Esophagus muscularis mucosa (tissue), 4 donors: ENCODE results near the gene MLKL. TPM values are rescaled to one million over a fixed set of nuclear protein-coding genes. Genes with fewer than 3 reads are reported as not detected.

Source experiments
- DNase-seq: peaks from one replicate; pipeline ENCODE4 v3.0.0-alpha.2; 2017; ENCODE audit errors: extremely low spot score
- H3K27ac ChIP-seq, 4 donors: fragments of 200-600 bp; sonication (generic); replicated peaks in 1 of 4; 1 replicate in 3 of 4; 2 replicates in 1 of 4; pipeline ENCODE4 v1.5.1; 2016 to 2019; ENCODE audit warnings: mild to moderate bottlenecking in 1 of 4
- H3K27me3 ChIP-seq, 4 donors: fragments of 200-600 bp; sonication (generic); one replicate each; pipeline versions ENCODE4 v1.5.1 to v1.6.0; 2016 to 2019
- H3K36me3 ChIP-seq, 4 donors: fragments of 200-600 bp; sonication (generic); one replicate each; pipeline ENCODE4 v1.5.1; 2016 to 2019
- H3K4me1 ChIP-seq, 4 donors: fragments of 200-600 bp; sonication (generic); one replicate each; pipeline ENCODE4 v1.5.1; 2016 to 2019
- H3K4me3 ChIP-seq, 4 donors: fragments of 200-600 bp; sonication (generic); 1 replicate in 2 of 4; 2 replicates in 2 of 4; pipeline ENCODE4 v1.5.1; 2016 to 2019; ENCODE audit warnings: mild to moderate bottlenecking in 4 of 4, moderate library complexity in 1 of 4
- H3K9me3 ChIP-seq, 4 donors: fragments of 200-600 bp; sonication (generic); 1 replicate in 3 of 4; 2 replicates in 1 of 4; pipeline ENCODE4 v1.5.1; 2016 to 2019
- EP300 ChIP-seq: sonication (generic); formaldehyde crosslinking; IDR thresholded peaks from one replicate; pipeline ENCODE4 v1.6.1; 2017; ENCODE audit warnings: antibody characterized with exemption
- POLR2A ChIP-seq: fragments of 450-650 bp; IDR thresholded peaks from one replicate; pipeline ENCODE4 v1.6.1; 2017; ENCODE audit warnings: antibody characterized with exemption, moderate library complexity, mild to moderate bottlenecking, low read depth
- POLR2AphosphoS5 ChIP-seq, 2 donors: sonication (generic); formaldehyde crosslinking; IDR thresholded peaks; one replicate each; pipeline ENCODE4 v1.6.1; 2017; ENCODE audit warnings: antibody characterized with exemption in 2 of 2
- WGBS: methylation state at CpG from one replicate; pipeline ENCODE4 v1.1.5; 2018; 5-methylcytosine and 5-hydroxymethylcytosine counted together
- intact Hi-C: fragments of 100-400 bp; cut with DNase I; formaldehyde crosslinking; loops from one replicate; pipeline ENCODE4 v1.15.1; 2023
- total RNA-seq, 4 donors: library from RNA; depleted of rRNA; stranded (reverse); fragments of >200 nt; gene quantifications; one replicate each; pipeline versions ENCODE4 v1.1.0 to v1.2.1, GENCODE V29; 2016
- TF ChIP-seq, protein P1 (sequence below), 3 experiments: fragments of 200-600 bp in 2 of 3; fragments of 450-650 bp in 1 of 3; sonication (generic) in 2 of 3; IDR thresholded peaks; one replicate each; pipeline ENCODE4 v1.5.1; 2017 to 2019; ENCODE audit warnings: antibody characterized with exemption in 3 of 3, mild to moderate bottlenecking in 2 of 3, moderate library complexity in 1 of 3

Gene MLKL
- total RNA-seq, 4 donors from 2014 or later, result 5.8 to 19.9 (median 7.3) TPM

DNA sequence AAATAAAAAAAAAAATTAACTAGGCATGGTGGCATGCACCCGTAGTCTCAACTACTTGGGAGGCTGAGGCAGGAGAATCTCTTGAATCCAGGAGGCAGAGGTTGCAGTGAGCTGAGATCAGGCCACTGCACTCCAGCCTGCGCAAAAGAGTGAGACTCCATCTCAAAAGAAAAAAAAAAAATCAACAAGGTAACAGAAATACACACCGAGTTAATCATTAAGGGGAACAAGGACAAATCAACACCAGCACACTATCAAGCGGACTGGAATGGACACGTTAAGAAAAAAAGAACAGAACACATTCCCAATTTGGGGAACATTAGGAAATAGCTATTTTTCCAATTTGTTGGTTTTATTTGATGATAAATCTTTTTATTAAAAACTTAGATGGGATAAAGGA is 65.4 kb downstream of the MLKL start:
- Histone ChIP-seq H3K27me3 (no peaks in the 10 kb centered on the region), H3K36me3 (peaks cover 54 to 97% (median 84%) of the 10 kb centered on the region in 4 donors), H3K4me3 (no peak overlapping the region), H3K27ac (no peak overlapping the region), H3K4me1 (no peaks in the 10 kb centered on the region), H3K9me3 (no peaks in the 10 kb centered on the region)
- intact Hi-C loops, result no loop called here
- 78% methylated on average over 5 of the region's 5 CpGs for WGBS
- TF ChIP-seq POLR2AphosphoS5 (IDR thresholded peaks at IDR 0.05) (no peak), EP300 (no peak), POLR2A (no peak)
- TF ChIP-seq, protein P1, sequence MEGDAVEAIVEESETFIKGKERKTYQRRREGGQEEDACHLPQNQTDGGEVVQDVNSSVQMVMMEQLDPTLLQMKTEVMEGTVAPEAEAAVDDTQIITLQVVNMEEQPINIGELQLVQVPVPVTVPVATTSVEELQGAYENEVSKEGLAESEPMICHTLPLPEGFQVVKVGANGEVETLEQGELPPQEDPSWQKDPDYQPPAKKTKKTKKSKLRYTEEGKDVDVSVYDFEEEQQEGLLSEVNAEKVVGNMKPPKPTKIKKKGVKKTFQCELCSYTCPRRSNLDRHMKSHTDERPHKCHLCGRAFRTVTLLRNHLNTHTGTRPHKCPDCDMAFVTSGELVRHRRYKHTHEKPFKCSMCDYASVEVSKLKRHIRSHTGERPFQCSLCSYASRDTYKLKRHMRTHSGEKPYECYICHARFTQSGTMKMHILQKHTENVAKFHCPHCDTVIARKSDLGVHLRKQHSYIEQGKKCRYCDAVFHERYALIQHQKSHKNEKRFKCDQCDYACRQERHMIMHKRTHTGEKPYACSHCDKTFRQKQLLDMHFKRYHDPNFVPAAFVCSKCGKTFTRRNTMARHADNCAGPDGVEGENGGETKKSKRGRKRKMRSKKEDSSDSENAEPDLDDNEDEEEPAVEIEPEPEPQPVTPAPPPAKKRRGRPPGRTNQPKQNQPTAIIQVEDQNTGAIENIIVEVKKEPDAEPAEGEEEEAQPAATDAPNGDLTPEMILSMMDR (IDR thresholded peaks at IDR 0.05), result no peak
- DNase-seq, result no peak

- Histone ChIP-seq H3K36me3 (peaks cover 60 to 98% (median 85%) of the 10 kb centered on the region in 4 donors), H3K27ac (no peak overlapping the region), H3K9me3 (no peaks in the 10 kb centered on the region), H3K27me3 (no peaks in the 10 kb centered on the region), H3K4me1 (no peaks in the 10 kb centered on the region), H3K4me3 (no peak overlapping the region)
- intact Hi-C loops, result no loop called here
- 81% methylated on average over 7 of the region's 7 CpGs for WGBS
- DNase-seq, result no peak
- TF ChIP-seq POLR2AphosphoS5 (IDR thresholded peaks at IDR 0.05) (no peak), EP300 (no peak)
These were observed 67.0 kb downstream of the MLKL start for GRCh38 chr16:74633686-74634085.

- intact Hi-C loops, result loop anchor here (10.0 kb wide), 2 partner anchors 143 to 323 kb away; no protein-coding TSS in a partner anchor
- Histone ChIP-seq H3K9me3 (no peaks in the 10 kb centered on the region), H3K27ac (no peak overlapping the region), H3K36me3 (peaks cover 64 to 100% (median 94%) of the 10 kb centered on the region in 4 donors), H3K27me3 (no peaks in the 10 kb centered on the region), H3K4me3 (no peak overlapping the region), H3K4me1 (peaks cover 7 to 13% (median 11%) of the 10 kb centered on the region in 4 donors)
- TF ChIP-seq, protein P1 (IDR thresholded peaks at IDR 0.05), result no peak
- TF ChIP-seq POLR2A, result no peak
- TF ChIP-seq POLR2AphosphoS5 (IDR thresholded peaks at IDR 0.05), result no peak
- TF ChIP-seq EP300, result no peak
- DNase-seq, result no peak
- WGBS, result 77% methylated on average over 6 of the region's 6 CpGs
These were observed 73.0 kb downstream of the MLKL start for GRCh38 chr16:74627506-74628220.

DNA sequence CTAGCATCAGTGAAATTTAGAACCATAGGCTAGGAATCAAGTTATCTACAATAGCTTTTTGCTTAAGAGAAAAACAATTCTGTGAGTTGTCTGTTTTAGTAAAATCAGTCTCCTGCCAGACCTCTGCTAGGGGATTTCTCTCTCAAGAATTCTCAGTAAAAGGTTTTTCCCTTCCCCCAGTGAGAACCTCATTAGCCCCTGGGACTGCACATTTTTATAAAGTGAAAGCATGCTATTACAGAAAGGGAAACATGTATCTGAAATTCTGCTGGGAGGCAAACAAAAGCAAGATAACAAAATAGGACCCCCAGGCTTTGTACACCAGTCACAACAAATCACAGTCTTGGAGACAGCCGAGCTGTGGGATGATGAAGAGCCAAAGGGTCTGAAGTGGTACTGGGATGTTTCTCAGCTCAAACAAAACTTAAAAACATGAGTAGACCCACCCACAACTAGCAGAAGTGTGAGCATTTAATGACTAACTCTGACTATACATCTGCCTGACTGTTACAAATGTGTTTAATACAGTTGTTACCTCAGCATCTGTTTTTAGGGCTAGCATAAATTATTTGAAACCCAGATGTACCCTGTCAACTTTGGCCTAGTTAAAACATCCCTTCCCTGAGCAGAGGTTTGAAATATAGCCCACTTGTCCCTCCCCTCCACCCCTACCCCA is 73.8 kb downstream of the MLKL start:
- Histone ChIP-seq H3K9me3 (no peaks in the 10 kb centered on the region), H3K4me1 (peaks cover 7 to 13% (median 11%) of the 10 kb centered on the region in 4 donors), H3K27me3 (no peaks in the 10 kb centered on the region), H3K27ac (no peak overlapping the region), H3K36me3 (peaks cover 56 to 100% (median 93%) of the 10 kb centered on the region in 4 donors), H3K4me3 (no peak overlapping the region)
- intact Hi-C loops, result loop anchor here (10.0 kb wide), 2 partner anchors 142 to 322 kb away; no protein-coding TSS in a partner anchor
- 0% methylated on average over 1 of the region's 1 CpG for WGBS
- DNase-seq, result no peak
- TF ChIP-seq POLR2A (no peak), POLR2AphosphoS5 (IDR thresholded peaks at IDR 0.05) (no peak), EP300 (no peak)
- TF ChIP-seq, protein P1 (IDR thresholded peaks at IDR 0.05), result no peak
